ENCODE measurements around the gene KLF11.

The KLF11 gene

DNA sequence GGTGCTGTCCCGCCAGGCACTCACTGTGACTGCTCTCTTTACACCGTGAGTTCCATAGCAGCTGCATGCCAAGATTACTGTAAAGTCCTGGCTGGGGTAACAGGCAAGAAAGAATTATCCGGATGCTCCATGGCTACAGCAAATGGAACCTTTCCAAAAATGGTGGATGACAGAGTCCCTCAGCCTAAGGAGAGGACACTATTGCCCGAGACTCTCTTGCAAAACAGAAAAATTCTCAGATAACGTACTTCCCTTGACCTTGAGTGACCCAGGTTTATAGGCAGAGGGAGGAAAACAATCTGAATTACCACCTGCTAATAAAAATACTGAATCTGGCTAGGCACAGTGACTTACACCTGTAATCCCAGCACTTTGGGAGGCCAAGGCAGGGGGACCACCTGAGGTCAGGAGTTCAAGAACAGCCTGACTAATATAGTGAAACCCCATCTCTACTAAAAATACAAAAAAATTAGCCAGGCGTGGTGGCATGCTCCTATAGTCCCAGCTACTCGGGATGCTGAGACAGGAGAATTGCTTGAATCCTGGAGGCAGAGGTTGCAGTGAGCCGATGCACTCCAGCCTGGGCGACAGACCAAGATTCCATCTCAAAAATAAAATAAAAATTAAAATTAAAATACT lies 32.3 kb downstream of the KLF11 start:
- no peak for DNase-seq (ENCODE audit: low read depth)
- TF ChIP-seq, protein P1, sequence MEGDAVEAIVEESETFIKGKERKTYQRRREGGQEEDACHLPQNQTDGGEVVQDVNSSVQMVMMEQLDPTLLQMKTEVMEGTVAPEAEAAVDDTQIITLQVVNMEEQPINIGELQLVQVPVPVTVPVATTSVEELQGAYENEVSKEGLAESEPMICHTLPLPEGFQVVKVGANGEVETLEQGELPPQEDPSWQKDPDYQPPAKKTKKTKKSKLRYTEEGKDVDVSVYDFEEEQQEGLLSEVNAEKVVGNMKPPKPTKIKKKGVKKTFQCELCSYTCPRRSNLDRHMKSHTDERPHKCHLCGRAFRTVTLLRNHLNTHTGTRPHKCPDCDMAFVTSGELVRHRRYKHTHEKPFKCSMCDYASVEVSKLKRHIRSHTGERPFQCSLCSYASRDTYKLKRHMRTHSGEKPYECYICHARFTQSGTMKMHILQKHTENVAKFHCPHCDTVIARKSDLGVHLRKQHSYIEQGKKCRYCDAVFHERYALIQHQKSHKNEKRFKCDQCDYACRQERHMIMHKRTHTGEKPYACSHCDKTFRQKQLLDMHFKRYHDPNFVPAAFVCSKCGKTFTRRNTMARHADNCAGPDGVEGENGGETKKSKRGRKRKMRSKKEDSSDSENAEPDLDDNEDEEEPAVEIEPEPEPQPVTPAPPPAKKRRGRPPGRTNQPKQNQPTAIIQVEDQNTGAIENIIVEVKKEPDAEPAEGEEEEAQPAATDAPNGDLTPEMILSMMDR (IDR thresholded peaks at IDR 0.05; ENCODE audit: low read depth, low read length, missing control alignments) = no peak
- H3K4me3 ChIP-seq (ENCODE audit: low read depth, low read length) = no peak overlapping the region

- H3K4me3 ChIP-seq (ENCODE audit: low read depth, low read length) = no peak overlapping the region
- no peak for DNase-seq (ENCODE audit: low read depth)
- TF ChIP-seq, protein P1 (IDR thresholded peaks at IDR 0.05; ENCODE audit: low read depth, low read length, missing control alignments) = no peak
Measured at GRCh38 chr2:10076511-10076910, 33.2 kb downstream of the KLF11 start.

- TF ChIP-seq, protein P1 (IDR thresholded peaks at IDR 0.05; ENCODE audit: low read depth, low read length, missing control alignments) = no peak
- H3K4me3 ChIP-seq (ENCODE audit: low read depth, low read length) = no peak overlapping the region
- no peak for DNase-seq (ENCODE audit: low read depth)
Measured at GRCh38 chr2:10076988-10077527, 33.7 kb downstream of the KLF11 start.

- H3K4me3 ChIP-seq (ENCODE audit: low read depth, low read length) = no peak overlapping the region
- TF ChIP-seq, protein P1 (IDR thresholded peaks at IDR 0.05; ENCODE audit: low read depth, low read length, missing control alignments) = no peak
- DNase-seq (ENCODE audit: low read depth) = no peak
Measured at GRCh38 chr2:10078001-10078400, 34.7 kb downstream of the KLF11 start.

GRCh38 chr2:10078704-10079265 lies 35.4 kb downstream of the KLF11 start:
- TF ChIP-seq, protein P1 (IDR thresholded peaks at IDR 0.05; ENCODE audit: low read depth, low read length, missing control alignments) = no peak
- DNase-seq (ENCODE audit: low read depth) = no peak
- H3K4me3 ChIP-seq (ENCODE audit: low read depth, low read length) = peak overlapping the region; percentile 59

GRCh38 chr2:10079266-10079869 lies 36.0 kb downstream of the KLF11 start:
- DNase-seq (ENCODE audit: low read depth) = no peak
- peak overlapping the region; percentile 59 for H3K4me3 ChIP-seq (ENCODE audit: low read depth, low read length)
- TF ChIP-seq, protein P1 (IDR thresholded peaks at IDR 0.05; ENCODE audit: low read depth, low read length, missing control alignments) = no peak
